ENCODE measurements around the gene ESPNL.

ESPNL gene

DNA sequence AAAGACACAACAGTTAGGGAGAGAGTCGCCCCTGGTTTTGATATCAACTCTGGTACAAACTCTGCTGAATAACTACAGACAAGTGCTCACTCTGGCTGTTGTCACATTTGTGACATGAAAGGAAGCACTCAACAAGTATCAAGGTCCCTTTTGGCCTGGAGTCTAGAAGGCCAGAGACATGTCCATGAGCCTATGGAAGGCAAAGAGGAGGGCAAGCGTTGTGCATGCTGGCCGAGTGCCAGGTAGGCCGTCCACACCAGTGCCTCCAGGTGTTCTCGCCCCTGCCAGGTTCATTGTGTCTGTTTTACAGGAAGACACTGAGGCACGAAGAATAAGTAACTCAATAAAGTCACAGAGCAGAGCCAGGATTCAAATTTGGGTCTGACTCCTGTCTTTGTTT lies 82.2 kb downstream of the ESPNL start:
- TF ChIP-seq POLR2A (IDR thresholded peaks at IDR 0.05; ENCODE audit: low read length) (no peak), GATA1 (IDR thresholded peaks at IDR 0.05; ENCODE audit: low read depth, low read length) (no peak)
- DNase-seq = no peak
